SK-N-SH (cell line): ENCODE results near the gene ZNF248. TPM values are rescaled to one million over a fixed set of nuclear protein-coding genes. Genes with fewer than 3 reads are reported as not detected.

ENCODE experiments used
- polyA plus RNA-seq, 3 experiments: library from polyadenylated mRNA; depleted of rRNA; stranded (reverse); fragments of >200 nt; gene quantifications; 2 replicates each; pipeline ENCODE4 v1.2.3, GENCODE V29; 2012

ZNF248 gene
- polyA plus RNA-seq, 1 of the 3 experiments (the other 2 are of a cell fraction) = 6.5 TPM

Other genes with a start within 250 kb of the ZNF248 start
- 3.6 and 5.6 TPM in 2 replicates for gene ZNF25, start 119.0 kb upstream of the ZNF248 start, polyA plus RNA-seq (2012; rRNA removed)
- gene ZNF33A, start 153.1 kb upstream of the ZNF248 start, polyA plus RNA-seq (2012; rRNA removed) = 5.7 and 7.5 TPM in 2 replicates
- gene ZNF37A, start 236.7 kb upstream of the ZNF248 start, polyA plus RNA-seq (2012; rRNA removed) = 5.4 and 6.6 TPM in 2 replicates